ENCODE results near the gene PSMA2.
A peak's percentile ranks its signal among the peaks of the same experiment; 100 is the strongest.
"Not testable (repeated sequence)": the region's sequence is repeated elsewhere in the genome, so short reads cannot be mapped to it uniquely, and the experiment has no call there.

Gene PSMA2

DNA sequence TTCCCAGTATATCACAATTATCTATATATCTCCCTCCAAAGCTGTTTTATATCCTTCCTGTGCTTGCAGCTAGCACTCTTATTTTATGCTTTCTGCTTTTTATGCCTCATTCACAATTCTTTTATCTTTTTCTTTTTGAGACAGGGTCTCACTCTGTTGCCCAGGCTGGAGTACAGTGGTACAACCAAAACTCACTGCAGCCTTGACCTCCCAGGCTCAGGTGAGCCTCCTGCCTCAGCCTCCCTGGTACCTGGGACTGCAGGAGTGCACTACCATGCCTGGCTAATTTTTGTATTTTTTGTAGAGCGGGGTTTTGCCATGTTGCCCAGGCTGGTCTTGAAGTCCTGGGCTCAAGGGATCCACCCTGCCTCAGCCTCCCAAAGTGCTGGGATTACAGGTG, 25.8 kb downstream of the PSMA2 start:
- no peak for DNase-seq (ENCODE audit: low read depth)

GRCh38 chr7:42902331-42902730, 29.6 kb downstream of the PSMA2 start:
- no peak for DNase-seq (ENCODE audit: low read depth)

DNA sequence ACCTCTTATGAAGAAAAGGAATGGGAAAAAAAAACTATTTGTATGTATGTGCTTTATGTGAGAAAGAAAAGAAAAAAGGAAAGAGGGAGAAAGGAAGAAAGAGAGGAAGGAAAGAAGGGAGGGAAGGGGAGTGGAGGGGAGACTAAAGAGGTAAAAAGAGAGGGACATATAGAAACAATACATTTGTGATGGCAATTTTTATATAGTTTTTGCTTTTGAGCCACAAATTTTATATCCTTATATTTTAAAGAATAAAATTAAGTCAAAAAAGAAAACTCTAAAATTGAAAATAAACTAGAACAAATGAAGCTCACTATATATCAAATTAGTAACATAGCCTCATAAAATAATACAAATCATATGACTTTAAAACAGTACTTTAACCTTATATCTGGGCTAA, 31.1 kb downstream of the PSMA2 start:
- DNase-seq (ENCODE audit: low read depth) = no peak

GRCh38 chr7:42893346-42894240, 38.4 kb downstream of the PSMA2 start:
- DNase-seq (ENCODE audit: low read depth) = no peak

GRCh38 chr7:42886893-42887505, 45.0 kb downstream of the PSMA2 start:
- DNase-seq (ENCODE audit: low read depth) = no peak

- peak; percentile 58 for DNase-seq (ENCODE audit: low read depth)
Observed at GRCh38 chr7:42886129-42886528, 45.8 kb downstream of the PSMA2 start.

GRCh38 chr7:42885183-42885582, 46.8 kb downstream of the PSMA2 start:
- DNase-seq (ENCODE audit: low read depth) = not testable (repeated sequence)

- peak; percentile 38 for DNase-seq (ENCODE audit: low read depth)
Observed at GRCh38 chr7:42883950-42884349, 48.0 kb downstream of the PSMA2 start.

GRCh38 chr7:42880392-42880791, 51.6 kb downstream of the PSMA2 start:
- no peak for DNase-seq (ENCODE audit: low read depth)

GRCh38 chr7:42878303-42878702, 53.7 kb downstream of the PSMA2 start:
- no peak for DNase-seq (ENCODE audit: low read depth)

DNA sequence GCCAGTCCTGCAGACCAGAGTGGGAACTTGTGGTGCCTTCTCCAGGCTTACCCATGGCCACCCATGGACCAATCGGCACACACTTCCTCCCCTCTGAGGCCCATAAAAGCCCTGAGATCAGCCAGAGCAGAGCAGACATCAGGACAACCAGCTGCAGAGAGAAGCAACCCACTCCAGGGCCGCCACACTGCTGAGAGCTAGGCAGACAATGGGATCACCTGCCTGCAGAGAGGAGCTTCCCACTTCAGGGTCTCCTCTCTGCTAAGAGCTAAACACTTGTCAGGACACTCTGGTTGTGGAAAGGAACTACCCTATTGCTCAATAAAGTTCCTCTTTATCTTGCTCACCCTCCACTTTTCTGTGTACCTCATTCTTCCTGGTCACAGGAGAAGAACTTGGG, 54.1 kb downstream of the PSMA2 start:
- DNase-seq (ENCODE audit: low read depth) = no peak

- DNase-seq (ENCODE audit: low read depth) = peak; percentile 74
Observed at GRCh38 chr7:42876182-42877068, 55.5 kb downstream of the PSMA2 start.

DNA sequence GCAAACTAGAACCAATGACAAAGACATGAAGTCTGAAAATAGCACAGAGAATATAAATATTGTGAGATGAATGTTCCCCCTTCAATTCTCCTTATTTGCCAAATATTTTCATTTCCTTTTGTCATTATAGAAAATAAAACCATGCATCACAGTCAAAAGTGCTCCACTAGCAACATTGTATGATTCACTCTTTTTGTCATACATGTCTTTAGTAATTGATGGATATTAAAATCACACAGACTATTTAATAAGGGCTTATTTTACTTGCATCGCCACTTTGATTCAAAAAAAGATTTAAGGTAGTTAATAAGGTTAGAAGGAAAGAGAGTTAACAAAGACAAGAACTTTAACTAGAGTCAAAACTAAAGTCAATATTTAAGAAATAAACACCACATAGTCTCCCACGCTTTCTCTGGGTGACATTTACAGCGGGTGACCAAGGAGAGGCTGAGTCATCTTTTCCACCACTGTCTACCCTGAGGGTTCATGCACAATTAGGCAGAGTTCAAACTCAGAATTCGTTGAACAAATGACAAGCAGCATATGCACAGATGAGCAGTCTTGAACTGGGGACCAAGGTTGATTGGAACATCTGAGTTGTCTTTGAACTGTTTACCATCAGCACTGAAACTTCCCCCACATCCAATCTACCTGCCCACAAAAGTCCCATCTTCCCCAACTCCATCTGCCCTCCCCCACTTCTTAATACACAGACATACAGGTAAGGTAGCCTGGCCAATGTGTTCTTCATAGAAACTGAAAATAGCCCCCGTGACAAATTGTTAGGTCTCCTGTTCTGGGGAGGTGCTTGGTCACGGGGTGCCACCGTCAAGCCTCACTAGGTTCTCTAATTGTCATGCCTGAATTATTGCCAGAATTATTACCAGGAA, 62.6 kb downstream of the PSMA2 start:
- DNase-seq (ENCODE audit: low read depth) = peak; percentile 39

GRCh38 chr7:42868480-42868879, 63.5 kb downstream of the PSMA2 start:
- DNase-seq (ENCODE audit: low read depth) = no peak

Measured in ELR (cell line).